ENCODE results near the gene TMEM260.

Gene TMEM260

GRCh38 chr14:56649382-56649781 lies 69.8 kb downstream of the TMEM260 start:
- no peak overlapping the region for H3K9ac ChIP-seq (ENCODE audit: low read depth, low read length)
- peaks cover 10% of the 10 kb centered on the region for H3K4me1 ChIP-seq (ENCODE audit: control insufficient read depth, insufficient read depth, low read length)
- H3K36me3 ChIP-seq (ENCODE audit: control insufficient read depth, insufficient read depth, low read length) = 0 out of 2 replicates have a peak, but pooled peaks cover 4% of the 10 kb centered on the region
- peak overlapping the region; percentile 81 for H3K27ac ChIP-seq (ENCODE audit: low read depth, low read length)
- H3K4me3 ChIP-seq (ENCODE audit: low read depth, low read length) = no peak overlapping the region
- no peaks in the 10 kb centered on the region for H3K27me3 ChIP-seq (ENCODE audit: control insufficient read depth, insufficient read depth, low read length)
- no peaks in the 10 kb centered on the region for H3K9me3 ChIP-seq (ENCODE audit: control insufficient read depth, insufficient read depth, low read length)

- Histone ChIP-seq H3K9me3 (ENCODE audit: control insufficient read depth, insufficient read depth, low read length) (no peaks in the 10 kb centered on the region), H3K27me3 (ENCODE audit: control insufficient read depth, insufficient read depth, low read length) (no peaks in the 10 kb centered on the region), H3K4me3 (ENCODE audit: low read depth, low read length) (no peak overlapping the region), H3K36me3 (ENCODE audit: control insufficient read depth, insufficient read depth, low read length) (0 out of 2 replicates have a peak, but pooled peaks cover 4% of the 10 kb centered on the region), H3K4me1 (ENCODE audit: control insufficient read depth, insufficient read depth, low read length) (peaks cover 10% of the 10 kb centered on the region), H3K27ac (ENCODE audit: low read depth, low read length) (no peak overlapping the region), H3K9ac (ENCODE audit: low read depth, low read length) (no peak overlapping the region)
These were observed 70.5 kb downstream of the TMEM260 start for GRCh38 chr14:56650048-56650447.

GRCh38 chr14:56650979-56651378 lies 71.4 kb downstream of the TMEM260 start:
- Histone ChIP-seq H3K4me3 (ENCODE audit: low read depth, low read length) (no peak overlapping the region), H3K27me3 (ENCODE audit: control insufficient read depth, insufficient read depth, low read length) (no peaks in the 10 kb centered on the region), H3K9ac (ENCODE audit: low read depth, low read length) (no peak overlapping the region), H3K9me3 (ENCODE audit: control insufficient read depth, insufficient read depth, low read length) (no peaks in the 10 kb centered on the region), H3K4me1 (ENCODE audit: control insufficient read depth, insufficient read depth, low read length) (peaks cover 10% of the 10 kb centered on the region), H3K27ac (ENCODE audit: low read depth, low read length) (no peak overlapping the region), H3K36me3 (ENCODE audit: control insufficient read depth, insufficient read depth, low read length) (0 out of 2 replicates have a peak, but pooled peaks cover 4% of the 10 kb centered on the region)

- H3K4me1 ChIP-seq (ENCODE audit: control insufficient read depth, insufficient read depth, low read length) = peaks cover 28% of the 10 kb centered on the region
- no peaks in the 10 kb centered on the region for H3K36me3 ChIP-seq (ENCODE audit: control insufficient read depth, insufficient read depth, low read length)
- no peaks in the 10 kb centered on the region; the same call in 1 of the 2 replicates for H3K27me3 ChIP-seq (ENCODE audit: control insufficient read depth, insufficient read depth, low read length)
- H3K9ac ChIP-seq (ENCODE audit: low read depth, low read length) = no peak overlapping the region
- H3K4me3 ChIP-seq (ENCODE audit: low read depth, low read length) = no peak overlapping the region
- H3K9me3 ChIP-seq (ENCODE audit: control insufficient read depth, insufficient read depth, low read length) = no peaks in the 10 kb centered on the region
- peak overlapping the region; percentile 62 for H3K27ac ChIP-seq (ENCODE audit: low read depth, low read length)
These were observed 78.0 kb downstream of the TMEM260 start for GRCh38 chr14:56657604-56658003.

- Histone ChIP-seq H3K4me3 (ENCODE audit: low read depth, low read length) (no peak overlapping the region), H3K27ac (ENCODE audit: low read depth, low read length) (peak overlapping the region; percentile 81), H3K9ac (ENCODE audit: low read depth, low read length) (no peak overlapping the region), H3K4me1 (ENCODE audit: control insufficient read depth, insufficient read depth, low read length) (peaks cover 28% of the 10 kb centered on the region), H3K9me3 (ENCODE audit: control insufficient read depth, insufficient read depth, low read length) (no peaks in the 10 kb centered on the region), H3K36me3 (ENCODE audit: control insufficient read depth, insufficient read depth, low read length) (no peaks in the 10 kb centered on the region), H3K27me3 (ENCODE audit: control insufficient read depth, insufficient read depth, low read length) (no peaks in the 10 kb centered on the region; the same call in 1 of the 2 replicates)
These were observed 79.8 kb downstream of the TMEM260 start for GRCh38 chr14:56659378-56659777.

- Histone ChIP-seq H3K27me3 (ENCODE audit: control insufficient read depth, insufficient read depth, low read length) (no peaks in the 10 kb centered on the region; the same call in 1 of the 2 replicates), H3K4me1 (ENCODE audit: control insufficient read depth, insufficient read depth, low read length) (peaks cover 28% of the 10 kb centered on the region), H3K4me3 (ENCODE audit: low read depth, low read length) (no peak overlapping the region), H3K9me3 (ENCODE audit: control insufficient read depth, insufficient read depth, low read length) (no peaks in the 10 kb centered on the region), H3K36me3 (ENCODE audit: control insufficient read depth, insufficient read depth, low read length) (no peaks in the 10 kb centered on the region), H3K9ac (ENCODE audit: low read depth, low read length) (no peak overlapping the region), H3K27ac (ENCODE audit: low read depth, low read length) (peak overlapping the region; percentile 81)
These were observed 80.5 kb downstream of the TMEM260 start for GRCh38 chr14:56659964-56660551.

GRCh38 chr14:56660677-56661389 lies 81.2 kb downstream of the TMEM260 start:
- Histone ChIP-seq H3K4me1 (ENCODE audit: control insufficient read depth, insufficient read depth, low read length) (peaks cover 28% of the 10 kb centered on the region), H3K9me3 (ENCODE audit: control insufficient read depth, insufficient read depth, low read length) (0 out of 2 replicates have a peak, but pooled peaks cover under 1% of the 10 kb centered on the region), H3K9ac (ENCODE audit: low read depth, low read length) (no peak overlapping the region), H3K27me3 (ENCODE audit: control insufficient read depth, insufficient read depth, low read length) (peaks cover 6% of the 10 kb centered on the region), H3K27ac (ENCODE audit: low read depth, low read length) (no peak overlapping the region), H3K4me3 (ENCODE audit: low read depth, low read length) (no peak overlapping the region), H3K36me3 (ENCODE audit: control insufficient read depth, insufficient read depth, low read length) (no peaks in the 10 kb centered on the region)

- H3K36me3 ChIP-seq (ENCODE audit: control insufficient read depth, insufficient read depth, low read length) = no peaks in the 10 kb centered on the region
- H3K27ac ChIP-seq (ENCODE audit: low read depth, low read length) = no peak overlapping the region
- peaks cover 7% of the 10 kb centered on the region for H3K9me3 ChIP-seq (ENCODE audit: control insufficient read depth, insufficient read depth, low read length)
- no peak overlapping the region for H3K9ac ChIP-seq (ENCODE audit: low read depth, low read length)
- H3K27me3 ChIP-seq (ENCODE audit: control insufficient read depth, insufficient read depth, low read length) = peaks cover 6% of the 10 kb centered on the region
- no peak overlapping the region for H3K4me3 ChIP-seq (ENCODE audit: low read depth, low read length)
- peaks cover 28% of the 10 kb centered on the region for H3K4me1 ChIP-seq (ENCODE audit: control insufficient read depth, insufficient read depth, low read length)
These were observed 81.9 kb downstream of the TMEM260 start for GRCh38 chr14:56661478-56661877.

GRCh38 chr14:56664811-56665421 lies 85.3 kb downstream of the TMEM260 start:
- no peak overlapping the region for H3K4me3 ChIP-seq (ENCODE audit: low read depth, low read length)
- no peak overlapping the region for H3K9ac ChIP-seq (ENCODE audit: low read depth, low read length)
- H3K9me3 ChIP-seq (ENCODE audit: control insufficient read depth, insufficient read depth, low read length) = peaks cover 16% of the 10 kb centered on the region
- H3K36me3 ChIP-seq (ENCODE audit: control insufficient read depth, insufficient read depth, low read length) = no peaks in the 10 kb centered on the region
- peaks cover 11% of the 10 kb centered on the region for H3K4me1 ChIP-seq (ENCODE audit: control insufficient read depth, insufficient read depth, low read length)
- H3K27ac ChIP-seq (ENCODE audit: low read depth, low read length) = no peak overlapping the region
- peaks cover 6% of the 10 kb centered on the region for H3K27me3 ChIP-seq (ENCODE audit: control insufficient read depth, insufficient read depth, low read length)

- no peaks in the 10 kb centered on the region for H3K36me3 ChIP-seq (ENCODE audit: control insufficient read depth, insufficient read depth, low read length)
- H3K4me1 ChIP-seq (ENCODE audit: control insufficient read depth, insufficient read depth, low read length) = no peaks in the 10 kb centered on the region
- peaks cover 16% of the 10 kb centered on the region for H3K9me3 ChIP-seq (ENCODE audit: control insufficient read depth, insufficient read depth, low read length)
- no peak overlapping the region for H3K9ac ChIP-seq (ENCODE audit: low read depth, low read length)
- H3K27ac ChIP-seq (ENCODE audit: low read depth, low read length) = peak overlapping the region; percentile 50
- peaks cover 6% of the 10 kb centered on the region for H3K27me3 ChIP-seq (ENCODE audit: control insufficient read depth, insufficient read depth, low read length)
- no peak overlapping the region for H3K4me3 ChIP-seq (ENCODE audit: low read depth, low read length)
These were observed 86.7 kb downstream of the TMEM260 start for GRCh38 chr14:56666294-56666693.

GRCh38 chr14:56666716-56667115 lies 87.1 kb downstream of the TMEM260 start:
- Histone ChIP-seq H3K4me3 (ENCODE audit: low read depth, low read length) (no peak overlapping the region), H3K27ac (ENCODE audit: low read depth, low read length) (no peak overlapping the region), H3K9me3 (ENCODE audit: control insufficient read depth, insufficient read depth, low read length) (peaks cover 16% of the 10 kb centered on the region), H3K36me3 (ENCODE audit: control insufficient read depth, insufficient read depth, low read length) (no peaks in the 10 kb centered on the region), H3K9ac (ENCODE audit: low read depth, low read length) (no peak overlapping the region), H3K4me1 (ENCODE audit: control insufficient read depth, insufficient read depth, low read length) (no peaks in the 10 kb centered on the region), H3K27me3 (ENCODE audit: control insufficient read depth, insufficient read depth, low read length) (peaks cover 6% of the 10 kb centered on the region)
